Stomach (tissue), 4 donors: Measurements from ENCODE around the gene OSBPL6.
A peak's percentile ranks its signal among the peaks of the same experiment; 100 is the strongest.

Source experiments
- POLR2A ChIP-seq, 4 donors: fragments of 450-650 bp; IDR thresholded peaks; one replicate each; pipeline ENCODE4 v1.6.1; 2016; ENCODE audit warnings: antibody characterized with exemption in 4 of 4, control low read depth in 2 of 4, mild to moderate bottlenecking in 1 of 4, moderate library complexity in 1 of 4
- POLR2AphosphoS5 ChIP-seq, 3 donors: sonication (generic); formaldehyde crosslinking; IDR thresholded peaks; one replicate each; pipeline ENCODE4 v1.6.1; 2016; ENCODE audit warnings: antibody characterized with exemption in 3 of 3
- TF ChIP-seq, protein P1 (sequence below), 7 experiments: fragments of 450-650 bp in 4 of 7; fragments of 200-600 bp in 3 of 7; sonication (generic) in 3 of 7; IDR thresholded peaks; one replicate each; pipeline ENCODE4 v1.5.1; 2016 to 2019; ENCODE audit warnings: antibody characterized with exemption in 7 of 7, control low read depth in 2 of 7, mild to moderate bottlenecking in 1 of 7

DNA sequence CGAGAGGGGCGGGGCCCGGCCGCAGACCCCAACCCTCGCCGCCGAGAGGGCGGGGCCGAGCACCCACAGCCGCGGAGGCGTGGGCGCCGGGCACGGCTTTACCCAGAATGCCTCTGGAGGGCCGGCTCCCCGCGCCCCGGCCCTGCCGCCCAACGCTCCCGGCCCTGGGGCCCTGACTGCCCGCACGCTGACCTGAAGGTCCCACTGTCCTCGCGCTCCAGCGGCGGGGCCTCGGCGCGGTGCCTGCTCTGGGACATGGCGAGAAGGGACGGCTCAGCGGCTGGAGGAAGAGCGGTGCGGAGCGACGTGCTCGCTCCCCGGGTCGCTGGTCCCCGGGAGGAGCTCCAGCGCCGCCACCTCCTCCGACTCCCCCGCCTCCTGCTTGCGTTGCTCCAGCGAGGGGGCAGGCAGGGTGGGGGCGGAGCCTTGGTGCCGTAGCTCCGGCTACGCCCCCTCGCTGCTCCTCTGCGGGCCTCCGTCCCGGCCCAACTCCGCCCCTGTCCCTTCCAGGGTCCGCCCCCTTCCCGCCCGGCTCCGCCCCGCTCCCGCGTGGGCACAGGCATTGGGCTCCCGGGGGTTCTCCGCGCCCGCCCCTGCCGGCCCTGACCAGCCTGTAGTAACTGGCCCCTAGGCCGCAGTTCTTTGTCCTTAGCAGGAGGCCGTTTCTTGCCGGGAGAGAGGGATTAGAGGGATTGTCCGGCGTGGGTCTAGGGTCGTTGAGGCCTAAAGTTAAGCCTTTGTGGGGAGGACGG, 256.6 kb downstream of the OSBPL6 start, which contains the start of the genes PJVK and PRKRA:
- TF ChIP-seq, protein P1, sequence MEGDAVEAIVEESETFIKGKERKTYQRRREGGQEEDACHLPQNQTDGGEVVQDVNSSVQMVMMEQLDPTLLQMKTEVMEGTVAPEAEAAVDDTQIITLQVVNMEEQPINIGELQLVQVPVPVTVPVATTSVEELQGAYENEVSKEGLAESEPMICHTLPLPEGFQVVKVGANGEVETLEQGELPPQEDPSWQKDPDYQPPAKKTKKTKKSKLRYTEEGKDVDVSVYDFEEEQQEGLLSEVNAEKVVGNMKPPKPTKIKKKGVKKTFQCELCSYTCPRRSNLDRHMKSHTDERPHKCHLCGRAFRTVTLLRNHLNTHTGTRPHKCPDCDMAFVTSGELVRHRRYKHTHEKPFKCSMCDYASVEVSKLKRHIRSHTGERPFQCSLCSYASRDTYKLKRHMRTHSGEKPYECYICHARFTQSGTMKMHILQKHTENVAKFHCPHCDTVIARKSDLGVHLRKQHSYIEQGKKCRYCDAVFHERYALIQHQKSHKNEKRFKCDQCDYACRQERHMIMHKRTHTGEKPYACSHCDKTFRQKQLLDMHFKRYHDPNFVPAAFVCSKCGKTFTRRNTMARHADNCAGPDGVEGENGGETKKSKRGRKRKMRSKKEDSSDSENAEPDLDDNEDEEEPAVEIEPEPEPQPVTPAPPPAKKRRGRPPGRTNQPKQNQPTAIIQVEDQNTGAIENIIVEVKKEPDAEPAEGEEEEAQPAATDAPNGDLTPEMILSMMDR (IDR thresholded peaks at IDR 0.05) = peak in 2 of 7 experiments; percentile 10 to 27
- TF ChIP-seq POLR2A (IDR thresholded peaks at IDR 0.05) (peak in 2 of 4 donors; percentile 77 to 80), POLR2AphosphoS5 (IDR thresholded peaks at IDR 0.05) (peak; percentile 76 to 95 (median 94))
